Stomach (tissue), 4 donors: ENCODE data around the gene ADAMTSL3.

Experiments used
- CTCF ChIP-seq, 7 experiments: fragments of 450-650 bp in 4 of 7; fragments of 200-600 bp in 3 of 7; sonication (generic) in 3 of 7; IDR thresholded peaks; one replicate each; pipeline ENCODE4 v1.5.1; 2016 to 2019; ENCODE audit warnings: antibody characterized with exemption in 7 of 7, control low read depth in 2 of 7, mild to moderate bottlenecking in 1 of 7
- EP300 ChIP-seq: sonication (generic); formaldehyde crosslinking; IDR thresholded peaks from one replicate; pipeline ENCODE4 v1.6.1; 2017; ENCODE audit warnings: antibody characterized with exemption
- POLR2A ChIP-seq, 4 donors: fragments of 450-650 bp; IDR thresholded peaks; one replicate each; pipeline ENCODE4 v1.6.1; 2016; ENCODE audit warnings: antibody characterized with exemption in 4 of 4, control low read depth in 2 of 4, mild to moderate bottlenecking in 1 of 4, moderate library complexity in 1 of 4
- POLR2AphosphoS5 ChIP-seq, 3 donors: sonication (generic); formaldehyde crosslinking; IDR thresholded peaks; one replicate each; pipeline ENCODE4 v1.6.1; 2016; ENCODE audit warnings: antibody characterized with exemption in 3 of 3

- TF ChIP-seq CTCF (IDR thresholded peaks at IDR 0.05) (no peak), EP300 (no peak), POLR2AphosphoS5 (IDR thresholded peaks at IDR 0.05) (no peak), POLR2A (IDR thresholded peaks at IDR 0.05) (no peak)
These were observed 110.4 kb downstream of the ADAMTSL3 start for GRCh38 chr15:83764201-83764838.
